Loucy (cell line): Measurements from ENCODE around the gene SERPINB4.

Experiments used
- H2AFZ ChIP-seq: fragments of 200-600 bp; sonication (generic); 2 replicates; pipeline ENCODE4 v1.6.0; 2016; ENCODE audit warnings: antibody characterized with exemption, mild to moderate bottlenecking, low read length, moderate library complexity
- H3F3A ChIP-seq: fragments of 200-600 bp; 2 replicates; pipeline ENCODE4 v1.6.0; 2016; ENCODE audit warnings: antibody characterized with exemption, low read depth, mild to moderate bottlenecking
- H3K27me3 ChIP-seq: fragments of 200-600 bp; sonication (generic); 2 replicates; pipeline ENCODE4 v1.6.1; 2014; ENCODE audit warnings: low read length, mild to moderate bottlenecking; ENCODE audit not compliant: insufficient read depth, poor library complexity, severe bottlenecking
- H3K36me3 ChIP-seq: fragments of 200-600 bp; sonication (generic); 2 replicates; pipeline ENCODE4 v1.6.1; 2016; ENCODE audit warnings: low read length; ENCODE audit not compliant: insufficient read depth
- H3K4me1 ChIP-seq: fragments of 200-600 bp; sonication (generic); 2 replicates; pipeline ENCODE4 v1.5.1; 2014; ENCODE audit warnings: low read length, mild to moderate bottlenecking; ENCODE audit not compliant: insufficient read depth, poor library complexity, severe bottlenecking
- H3K4me2 ChIP-seq: fragments of 200-600 bp; sonication (generic); 2 replicates; pipeline ENCODE4 v1.6.0; 2014; ENCODE audit warnings: antibody characterized with exemption, low read length, low read depth, mild to moderate bottlenecking; ENCODE audit not compliant: poor library complexity, severe bottlenecking
- H3K4me3 ChIP-seq: fragments of 200-600 bp; sonication (generic); 2 replicates; pipeline ENCODE4 v1.5.1; 2014; ENCODE audit warnings: low read length, mild to moderate bottlenecking, mixed read lengths; ENCODE audit not compliant: poor library complexity, severe bottlenecking
- H3K79me2 ChIP-seq: fragments of 200-600 bp; sonication (generic); 2 replicates; pipeline ENCODE4 v1.6.1; 2014; ENCODE audit warnings: low read length; ENCODE audit not compliant: insufficient read depth
- H3K9ac ChIP-seq: fragments of 200-600 bp; sonication (generic); 2 replicates; pipeline ENCODE4 v1.6.0; 2014; ENCODE audit warnings: mild to moderate bottlenecking, low read depth, low read length, moderate library complexity; ENCODE audit not compliant: poor library complexity, severe bottlenecking
- H3K9me2 ChIP-seq: fragments of 200-600 bp; sonication (generic); replicated peaks from 2 replicates; pipeline ENCODE4 v1.6.1; 2016; ENCODE audit warnings: low read depth, low read length, mixed read lengths
- H3K9me3 ChIP-seq: fragments of 200-600 bp; sonication (generic); 2 replicates; pipeline ENCODE4 v1.6.1; 2014; ENCODE audit warnings: mild to moderate bottlenecking, antibody characterized with exemption, low read length, low read depth; ENCODE audit not compliant: insufficient read depth
- H4K20me1 ChIP-seq: fragments of 200-600 bp; sonication (generic); 2 replicates; pipeline ENCODE4 v1.6.0; 2014; ENCODE audit warnings: antibody characterized with exemption, low read length, mild to moderate bottlenecking; ENCODE audit not compliant: insufficient read depth, poor library complexity, severe bottlenecking
- CTCF ChIP-seq: fragments of 200-600 bp; sonication (generic); conservative IDR thresholded peaks from 2 replicates; pipeline ENCODE4 v1.5.1; 2014; ENCODE audit warnings: mild to moderate bottlenecking, antibody characterized with exemption, low read length
- EZH2phosphoT487 ChIP-seq: fragments of 200-600 bp; IDR thresholded peaks from 2 replicates; pipeline ENCODE4 v1.6.1; 2018; ENCODE audit warnings: antibody characterized with exemption, mild to moderate bottlenecking, moderate library complexity, borderline replicate concordance

The SERPINB4 gene

GRCh38 chr18:63590373-63590772 is 53.7 kb downstream of the SERPINB4 start:
- H3K9me3 ChIP-seq, result no peaks in the 10 kb centered on the region
- TF ChIP-seq EZH2phosphoT487, result no peak
- no peak for TF ChIP-seq CTCF
- H3F3A ChIP-seq, result no peaks in the 10 kb centered on the region
- no peaks in the 10 kb centered on the region for H3K36me3 ChIP-seq
- H3K4me2 ChIP-seq, result no peak overlapping the region
- H3K79me2 ChIP-seq, result no peaks in the 10 kb centered on the region
- no peaks in the 10 kb centered on the region for H3K9me2 ChIP-seq
- no peaks in the 10 kb centered on the region for H3K4me1 ChIP-seq
- no peaks in the 10 kb centered on the region for H4K20me1 ChIP-seq
- H3K4me3 ChIP-seq, result no peak overlapping the region
- no peak overlapping the region for H3K9ac ChIP-seq
- H2AFZ ChIP-seq, result no peak overlapping the region
- H3K27me3 ChIP-seq, result peaks cover 4% of the 10 kb centered on the region

- Histone ChIP-seq H3F3A (no peaks in the 10 kb centered on the region), H4K20me1 (no peaks in the 10 kb centered on the region), H3K36me3 (no peaks in the 10 kb centered on the region), H3K27me3 (peaks cover 4% of the 10 kb centered on the region), H3K9me3 (no peaks in the 10 kb centered on the region), H3K9ac (no peak overlapping the region), H3K4me2 (no peak overlapping the region), H3K4me3 (no peak overlapping the region), H3K4me1 (no peaks in the 10 kb centered on the region), H2AFZ (no peak overlapping the region), H3K79me2 (no peaks in the 10 kb centered on the region), H3K9me2 (no peaks in the 10 kb centered on the region)
- no peak for TF ChIP-seq CTCF
- TF ChIP-seq EZH2phosphoT487, result no peak
Observed at GRCh38 chr18:63588909-63589308, 55.1 kb downstream of the SERPINB4 start.
